HG03135 (cell line): ENCODE results near the gene ADCY6.

Experiments used
- ATAC-seq: cut with Tn5 transposase; IDR thresholded peaks from one replicate; pipeline ENCODE4 v1.9.1; 2021; ENCODE audit warnings: mild to moderate bottlenecking, moderate library complexity; ENCODE audit not compliant: unreplicated experiment

Gene ADCY6

GRCh38 chr12:48816143-48816854 lies 27.4 kb upstream of the ADCY6 start:
- ATAC-seq, result no peak

GRCh38 chr12:48815126-48816110 lies 26.5 kb upstream of the ADCY6 start:
- peak; percentile 29 for ATAC-seq

GRCh38 chr12:48814262-48815125 lies 25.6 kb upstream of the ADCY6 start:
- peak; percentile 66 for ATAC-seq

GRCh38 chr12:48813465-48814261 lies 24.8 kb upstream of the ADCY6 start:
- no peak for ATAC-seq

GRCh38 chr12:48812389-48812788 lies 23.5 kb upstream of the ADCY6 start:
- ATAC-seq, result no peak

GRCh38 chr12:48811437-48812090 lies 22.7 kb upstream of the ADCY6 start:
- no peak for ATAC-seq

GRCh38 chr12:48810903-48811431 lies 22.1 kb upstream of the ADCY6 start:
- ATAC-seq, result no peak

GRCh38 chr12:48807981-48808380 lies 19.1 kb upstream of the ADCY6 start:
- no peak for ATAC-seq

- ATAC-seq, result no peak
These were observed 14.8 kb upstream of the ADCY6 start for GRCh38 chr12:48803675-48804074.

- no peak for ATAC-seq
These were observed 12.1 kb upstream of the ADCY6 start for GRCh38 chr12:48800971-48801370.

- ATAC-seq, result no peak
These were observed 11.6 kb upstream of the ADCY6 start for GRCh38 chr12:48800457-48800856.

GRCh38 chr12:48796976-48797375 lies 8.1 kb upstream of the ADCY6 start:
- no peak for ATAC-seq

- no peak for ATAC-seq
These were observed 6.9 kb upstream of the ADCY6 start for GRCh38 chr12:48795550-48796455.

GRCh38 chr12:48794870-48795269 lies 6.0 kb upstream of the ADCY6 start:
- no peak for ATAC-seq

- ATAC-seq, result no peak
These were observed 4.8 kb upstream of the ADCY6 start for GRCh38 chr12:48793696-48794095.

GRCh38 chr12:48789858-48790326 lies 1.0 kb upstream of the ADCY6 start:
- no peak for ATAC-seq

- ATAC-seq, result no peak
These were observed 400 bp downstream of the ADCY6 start for GRCh38 chr12:48788524-48788853.

- no peak for ATAC-seq
These were observed 932 bp downstream of the ADCY6 start for GRCh38 chr12:48787791-48788523.
